NCI-H748 (cell line): ENCODE measurements around the gene P3H1.
A peak's percentile ranks its signal among the peaks of the same experiment; 100 is the strongest.
"Not testable (repeated sequence)": the region's sequence is repeated elsewhere in the genome, so short reads cannot be mapped to it uniquely, and the experiment has no call there.

Experiments
- DNase-seq: peaks from one replicate; lab custom pipeline; 2025; ENCODE audit not compliant: unreplicated experiment; lab: John Stamatoyannopoulos, UW

The P3H1 gene, protein sequence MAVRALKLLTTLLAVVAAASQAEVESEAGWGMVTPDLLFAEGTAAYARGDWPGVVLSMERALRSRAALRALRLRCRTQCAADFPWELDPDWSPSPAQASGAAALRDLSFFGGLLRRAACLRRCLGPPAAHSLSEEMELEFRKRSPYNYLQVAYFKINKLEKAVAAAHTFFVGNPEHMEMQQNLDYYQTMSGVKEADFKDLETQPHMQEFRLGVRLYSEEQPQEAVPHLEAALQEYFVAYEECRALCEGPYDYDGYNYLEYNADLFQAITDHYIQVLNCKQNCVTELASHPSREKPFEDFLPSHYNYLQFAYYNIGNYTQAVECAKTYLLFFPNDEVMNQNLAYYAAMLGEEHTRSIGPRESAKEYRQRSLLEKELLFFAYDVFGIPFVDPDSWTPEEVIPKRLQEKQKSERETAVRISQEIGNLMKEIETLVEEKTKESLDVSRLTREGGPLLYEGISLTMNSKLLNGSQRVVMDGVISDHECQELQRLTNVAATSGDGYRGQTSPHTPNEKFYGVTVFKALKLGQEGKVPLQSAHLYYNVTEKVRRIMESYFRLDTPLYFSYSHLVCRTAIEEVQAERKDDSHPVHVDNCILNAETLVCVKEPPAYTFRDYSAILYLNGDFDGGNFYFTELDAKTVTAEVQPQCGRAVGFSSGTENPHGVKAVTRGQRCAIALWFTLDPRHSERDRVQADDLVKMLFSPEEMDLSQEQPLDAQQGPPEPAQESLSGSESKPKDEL

DNA sequence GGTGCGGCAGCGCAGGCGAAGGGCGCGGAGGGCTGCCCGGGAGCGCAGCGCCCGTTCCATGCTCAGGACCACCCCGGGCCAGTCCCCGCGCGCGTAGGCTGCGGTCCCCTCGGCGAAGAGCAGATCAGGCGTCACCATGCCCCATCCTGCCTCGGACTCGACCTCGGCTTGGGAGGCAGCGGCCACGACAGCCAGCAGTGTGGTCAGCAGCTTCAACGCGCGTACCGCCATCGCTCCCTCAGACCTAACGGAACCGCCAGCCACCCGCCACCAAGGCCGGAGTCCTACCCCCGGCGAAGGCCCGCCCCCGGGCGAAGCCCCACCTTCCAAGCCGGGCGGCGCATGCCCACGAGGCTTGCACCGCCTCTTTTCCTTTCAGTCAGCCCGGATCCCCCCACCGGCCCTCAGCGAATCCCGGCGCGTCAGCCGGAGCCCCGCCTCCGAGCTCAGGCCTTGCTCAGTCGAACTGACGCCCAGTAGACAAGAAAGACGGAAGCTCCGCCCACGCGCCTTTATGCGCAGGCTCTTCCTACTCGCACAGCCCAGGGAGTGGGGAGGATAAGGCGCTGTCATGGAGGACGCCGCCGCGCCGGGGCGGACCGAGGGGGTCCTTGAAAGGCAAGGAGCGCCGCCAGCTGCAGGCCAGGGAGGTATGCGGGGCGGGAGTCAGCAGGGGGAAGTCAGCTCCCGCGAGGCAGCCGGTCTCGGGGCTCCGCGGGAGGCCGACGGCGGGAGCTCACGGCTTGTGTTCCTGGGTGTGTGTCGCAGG lies at the start of gene P3H1, which contains the start of gene C1orf50:
Gene P3H1, minus strand, starts transcription at position 288 of the 769 bp plus-strand sequence. Its CDS starts 57 bp downstream, at position 231.
Gene C1orf50, plus strand, starts transcription at position 509 of the 769 bp plus-strand sequence. Its CDS starts 63 bp downstream, at position 572.
- peak; percentile 100 for DNase-seq

- peak; percentile 97 for DNase-seq
These were observed 49.2 kb upstream of the P3H1 start for GRCh38 chr1:42815941-42816584.

DNA sequence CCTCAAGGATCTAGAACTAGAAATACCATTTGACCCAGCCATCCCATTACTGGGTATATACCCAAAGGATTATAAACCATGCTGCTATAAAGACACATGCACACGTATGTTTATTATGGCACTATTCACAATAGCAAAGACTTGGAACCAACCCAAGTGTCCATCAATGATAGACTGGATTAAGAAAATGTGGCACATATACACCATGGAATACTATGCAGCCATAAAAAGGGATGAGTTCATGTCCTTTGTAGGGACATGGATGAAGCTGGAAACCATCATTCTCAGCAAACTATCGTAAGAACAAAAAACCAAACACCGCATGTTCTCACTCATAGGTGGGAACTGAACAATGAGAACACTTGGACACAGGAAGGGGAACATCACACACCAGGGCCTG lies 48.0 kb upstream of the P3H1 start:
- not testable (repeated sequence) for DNase-seq

GRCh38 chr1:42807056-42807668 lies 40.3 kb upstream of the P3H1 start:
- no peak for DNase-seq

DNA sequence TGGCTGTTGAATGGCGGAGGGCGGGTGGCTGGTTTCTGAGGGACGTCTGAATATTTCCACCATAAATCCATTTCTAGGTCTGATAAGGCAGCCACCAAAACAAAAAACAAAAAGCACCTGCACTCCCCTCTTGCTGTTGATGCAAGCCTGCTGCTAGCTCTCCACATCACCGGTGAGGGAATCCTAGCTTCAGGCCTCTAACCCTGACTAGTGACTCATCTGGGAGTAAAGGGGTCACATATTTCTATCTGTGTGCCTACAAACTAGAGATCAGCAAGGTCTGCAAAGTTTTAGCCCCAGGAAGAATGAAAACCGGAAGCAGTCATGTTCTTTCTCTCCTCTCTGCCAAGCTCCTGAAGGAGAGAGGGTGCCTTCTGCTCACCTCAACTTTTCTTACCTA lies 39.8 kb upstream of the P3H1 start:
- no peak for DNase-seq

DNA sequence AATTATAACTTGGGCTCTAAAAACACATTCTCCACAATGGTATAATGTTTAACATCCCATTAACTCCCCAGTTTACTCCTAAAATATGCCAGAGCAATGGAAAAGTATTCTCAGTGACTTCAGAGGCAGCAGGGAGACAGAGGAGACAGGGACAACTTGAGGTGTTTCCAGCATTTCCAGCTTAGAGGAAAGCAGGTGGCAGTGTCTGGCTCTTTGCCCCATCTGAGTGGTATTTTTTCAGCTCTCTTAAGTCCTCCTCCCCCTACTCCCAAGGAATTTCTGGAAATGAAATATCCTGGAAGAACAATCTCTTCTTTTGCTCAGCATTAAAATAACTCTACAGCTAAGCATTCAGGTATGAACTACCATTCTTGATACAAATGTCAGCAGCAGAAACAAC lies 39.3 kb upstream of the P3H1 start:
- no peak for DNase-seq

DNA sequence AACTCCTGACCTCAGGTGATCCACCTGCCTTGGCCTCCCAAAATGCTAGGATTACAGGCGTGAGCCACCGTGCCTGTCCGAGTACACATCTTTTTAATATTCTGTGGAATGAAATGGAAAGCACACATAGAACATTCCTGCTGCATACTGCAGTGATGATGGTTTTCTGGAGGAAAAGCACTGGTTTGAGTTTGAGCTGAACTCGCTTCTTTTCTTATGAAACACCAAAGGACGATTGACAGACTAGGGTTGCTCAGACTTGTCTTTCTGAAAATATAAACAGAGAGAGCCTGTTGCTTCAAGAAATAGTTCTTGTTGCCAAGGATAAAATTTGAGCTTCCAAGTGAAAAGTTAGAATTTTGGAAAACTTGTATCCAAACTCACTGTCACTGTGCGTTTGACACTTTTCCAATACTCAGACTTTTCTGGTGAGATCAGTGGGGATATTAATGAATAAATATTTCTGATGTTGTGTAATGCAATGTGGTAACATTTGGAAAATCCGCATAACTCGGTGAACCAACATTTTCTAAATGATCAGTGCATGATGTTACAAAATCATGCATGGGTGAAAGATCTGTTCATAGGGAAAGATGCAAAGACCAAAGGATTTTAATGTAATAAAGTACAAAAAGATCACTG lies 35.1 kb upstream of the P3H1 start:
- DNase-seq: no peak

DNA sequence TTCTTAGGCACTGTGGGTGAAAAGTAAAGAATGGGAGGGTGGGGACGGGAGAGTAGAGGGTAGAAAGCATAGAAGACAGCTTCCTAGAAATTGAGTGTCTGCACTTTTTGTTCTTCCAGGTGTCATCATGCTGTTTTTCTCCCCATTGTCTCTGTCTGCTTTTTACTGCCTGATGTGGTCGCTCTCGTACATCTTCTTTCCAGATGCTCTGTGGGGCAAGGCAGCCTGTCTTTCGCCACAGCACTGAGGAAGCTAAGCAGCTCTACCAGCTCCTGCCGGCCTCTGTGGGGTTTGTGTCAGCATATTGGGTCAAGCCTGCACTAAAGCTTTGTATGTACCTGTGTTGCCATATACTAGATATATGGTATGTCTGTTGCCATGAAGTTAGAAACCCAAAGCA lies 31.2 kb upstream of the P3H1 start:
- no peak for DNase-seq

DNA sequence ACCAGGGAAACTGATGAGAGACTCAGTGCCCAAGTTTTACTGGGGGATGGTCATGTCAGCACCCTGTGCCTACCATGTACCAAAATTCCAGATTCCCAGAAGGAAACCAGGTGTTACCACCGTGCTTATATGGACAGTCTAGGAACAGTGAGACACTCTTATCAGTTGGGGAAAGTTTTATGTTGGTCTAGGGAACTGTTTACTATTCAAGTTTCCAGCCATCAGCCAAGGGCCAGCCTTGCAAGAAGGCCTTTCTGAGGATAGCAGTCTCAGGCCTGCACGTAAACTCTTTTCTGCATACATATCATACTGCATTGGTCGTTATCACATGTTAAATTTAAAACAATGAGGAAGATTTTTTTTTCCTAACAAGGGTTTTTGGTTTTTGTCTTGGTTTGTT lies 30.6 kb upstream of the P3H1 start:
- no peak for DNase-seq

- no peak for DNase-seq
These were observed 27.0 kb upstream of the P3H1 start for GRCh38 chr1:42793824-42794223.

- no peak for DNase-seq
These were observed 21.2 kb upstream of the P3H1 start for GRCh38 chr1:42788021-42788420.

- no peak for DNase-seq
These were observed 19.3 kb upstream of the P3H1 start for GRCh38 chr1:42786097-42786496.

DNA sequence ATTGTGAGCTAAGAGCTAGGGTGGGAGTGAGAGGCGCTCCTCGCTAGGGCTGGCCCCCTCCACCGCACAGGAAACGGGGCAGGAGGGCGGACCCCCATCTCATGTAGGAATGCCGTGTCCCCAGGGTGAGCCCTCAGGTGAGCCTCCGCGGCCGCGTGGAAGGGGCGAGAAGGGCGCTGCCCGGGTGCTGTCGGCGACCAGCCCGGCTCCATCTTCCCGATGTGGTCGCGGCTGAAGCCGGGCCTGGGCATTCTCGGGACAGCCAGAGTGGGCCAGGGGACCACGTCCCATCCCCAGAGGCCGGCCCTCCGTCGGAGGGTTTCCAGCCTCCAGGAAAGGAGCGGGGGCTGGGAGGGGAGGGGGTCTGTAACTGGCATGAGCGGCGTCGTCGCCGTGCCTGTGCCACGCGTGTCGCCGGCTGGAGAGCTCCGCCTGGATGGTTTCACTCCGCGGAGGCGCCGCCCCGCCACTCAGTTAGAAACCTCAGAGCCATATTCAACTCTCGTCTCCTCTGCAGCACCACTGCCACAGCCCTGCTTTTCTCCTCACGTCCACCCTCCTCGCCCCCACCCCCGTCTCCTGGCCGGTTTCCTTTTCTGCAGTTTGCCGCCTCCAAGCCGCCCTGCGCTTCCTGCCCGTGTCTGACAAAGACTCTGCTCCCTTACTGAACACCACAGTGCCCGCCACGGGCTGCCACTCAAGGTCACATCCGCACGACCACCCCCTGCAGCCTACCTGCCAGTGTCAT lies 18.3 kb upstream of the P3H1 start, which contains the start of gene TMEM269:
Gene TMEM269, plus strand, starts transcription at position 46 of the 748 bp plus-strand sequence. CDS start 4,903 bp downstream, outside the sequence.
- peak; percentile 70 for DNase-seq

- no peak for DNase-seq
These were observed 17.7 kb upstream of the P3H1 start for GRCh38 chr1:42784547-42784945.

DNA sequence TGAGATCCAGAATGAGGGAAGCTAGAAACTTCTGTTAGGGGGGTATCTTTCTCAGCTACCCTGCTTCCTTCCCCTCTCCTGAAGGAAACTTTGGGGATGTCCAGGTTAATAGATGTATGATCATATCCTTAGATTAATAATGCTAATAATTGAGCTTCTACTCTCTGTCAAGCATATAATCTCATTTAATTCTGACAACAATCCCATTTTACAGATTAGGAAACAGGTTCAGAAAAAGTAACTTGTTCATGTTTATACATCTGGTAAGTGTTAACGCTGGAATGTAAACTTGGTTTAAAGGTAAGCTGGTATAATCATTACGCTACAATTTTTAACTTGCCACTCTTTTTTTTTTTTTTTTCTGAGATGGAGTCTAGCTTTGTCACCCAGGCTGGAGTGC lies 16.3 kb upstream of the P3H1 start:
- DNase-seq: no peak

DNA sequence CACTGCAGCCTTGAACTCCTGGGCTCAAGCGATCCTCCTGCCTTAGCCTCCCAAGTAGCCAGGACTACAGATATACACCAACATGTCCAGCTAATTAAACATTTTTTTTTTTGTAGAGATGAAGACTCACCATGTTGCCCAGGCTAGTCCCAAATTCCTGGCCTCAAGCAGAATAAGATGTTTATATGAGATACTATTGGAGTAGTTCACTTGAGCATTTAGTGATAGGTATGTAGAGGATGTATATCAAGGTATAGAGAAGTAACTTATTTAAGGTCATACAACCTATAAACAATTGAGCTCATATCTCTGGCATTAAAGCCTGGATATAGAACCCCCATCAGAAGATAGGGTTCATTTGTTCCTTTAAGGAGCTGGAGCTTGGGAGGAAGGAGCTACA lies 13.3 kb upstream of the P3H1 start:
- no peak for DNase-seq

- DNase-seq: no peak
These were observed 12.9 kb upstream of the P3H1 start for GRCh38 chr1:42779725-42780124.

DNA sequence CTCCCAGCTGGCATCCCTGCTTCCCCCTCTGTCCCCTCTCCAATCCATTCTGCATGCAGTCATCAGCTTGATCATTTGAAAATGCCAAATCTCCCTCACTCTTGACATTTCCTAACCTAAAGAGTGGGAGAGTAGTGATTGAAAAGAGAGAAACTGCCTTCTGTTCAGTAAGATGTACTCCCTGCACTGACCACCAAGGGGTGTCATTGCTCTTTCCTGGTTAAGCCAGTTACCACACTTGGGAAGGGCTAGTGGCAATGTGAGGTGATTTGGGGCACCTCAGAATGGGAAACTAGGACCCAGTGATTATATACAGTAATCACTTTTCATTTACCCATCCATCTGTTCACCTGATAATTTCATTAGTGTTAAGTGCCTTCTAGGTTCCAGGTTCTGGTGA lies 11.0 kb upstream of the P3H1 start:
- DNase-seq: peak; percentile 88

DNA sequence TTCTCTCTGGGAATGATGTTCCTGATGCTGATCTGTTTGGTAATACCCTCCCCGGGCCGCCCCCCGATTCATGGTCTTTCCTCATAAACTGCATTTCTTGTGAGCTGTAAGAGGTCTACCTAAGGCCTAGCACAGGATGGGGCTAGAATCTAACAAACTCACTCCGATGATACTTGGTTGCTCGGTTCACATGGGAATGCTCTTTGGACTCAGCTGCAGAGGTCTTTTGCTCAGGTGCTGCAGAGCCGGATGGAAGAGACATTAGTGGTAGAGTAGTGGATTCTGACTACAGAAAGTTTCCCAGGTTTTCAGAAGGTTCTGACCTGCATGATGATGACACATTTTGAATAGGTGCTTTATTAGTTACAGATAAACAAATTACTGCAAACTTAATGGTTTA lies 9.7 kb upstream of the P3H1 start:
- no peak for DNase-seq
